AG04450 (cell line): ENCODE measurements around the gene BCAP31. TPM values are rescaled to one million over a fixed set of nuclear protein-coding genes. Genes with fewer than 3 reads are reported as not detected.
A peak's percentile ranks its signal among the peaks of the same experiment; 100 is the strongest.

ENCODE experiments used
- CTCF ChIA-PET: fragments of 300-600, 350-600 bp; formaldehyde crosslinking; extraction: SDS; loops from one replicate; lab custom pipeline; 2022; ENCODE audit warnings: antibody characterized with exemption, inconsistent platforms; lab: Charles Lee
- POLR2A ChIA-PET: fragments of 350-600 bp; formaldehyde crosslinking; extraction: SDS; loops from one replicate; lab custom pipeline; 2021; ENCODE audit warnings: antibody characterized with exemption, inconsistent platforms; lab: Yijun Ruan, JAX
- DNase-seq: peaks from one replicate; pipeline ENCODE4 v3.0.0-alpha.2; 2011; ENCODE audit warnings: low read depth, low spot score
- H3K27ac ChIP-seq: one replicate; pipeline ENCODE4 v1.5.1; 2012; ENCODE audit warnings: low read depth, low read length, control low read depth
- H3K27me3 ChIP-seq: one replicate; pipeline ENCODE4 v1.6.0; 2012; ENCODE audit warnings: low read length; ENCODE audit not compliant: control insufficient read depth, insufficient read depth
- H3K4me3 ChIP-seq: 2 replicates; pipeline ENCODE4 v1.5.1; 2011; ENCODE audit warnings: mild to moderate bottlenecking, low read depth, low read length, control low read depth
- H3K9me3 ChIP-seq: 2 replicates; pipeline ENCODE4 v1.5.1; 2012; ENCODE audit warnings: low read length; ENCODE audit not compliant: control insufficient read depth, insufficient read depth
- CTCF ChIP-seq: IDR thresholded peaks from 2 replicates; pipeline ENCODE4 v1.5.1; 2011; ENCODE audit warnings: low read depth, low read length, control low read depth, inconsistent platforms
- polyA plus RNA-seq: library from polyadenylated mRNA; depleted of rRNA; stranded (reverse); fragments of >200 nt; gene quantifications from 2 replicates; pipeline ENCODE4 v1.2.3, GENCODE V29; 2011

Gene BCAP31
- polyA plus RNA-seq, 1 experiment, result 108 TPM

- TF ChIP-seq CTCF, result peak; percentile 72
- Histone ChIP-seq H3K27ac (no peak overlapping the region), H3K9me3 (no peaks in the 10 kb centered on the region; the same call in 1 of the 2 replicates), H3K27me3 (peaks cover 11% of the 10 kb centered on the region), H3K4me3 (peak overlapping the region; percentile 20; the same call in 1 of the 2 replicates)
- ChIA-PET CTCF (interaction anchor here (0.6 to 5.1 kb wide), 19 partner anchors 8 to 849 kb away, joined by 3 to 64 read pairs (median 9); partner anchors contain the start of gene CCNQ), POLR2A (no interaction called here)
- DNase-seq, result peak; percentile 30
Observed at GRCh38 chrX:153667956-153668396, 56.2 kb downstream of the BCAP31 start.

GRCh38 chrX:153667281-153667955, 56.8 kb downstream of the BCAP31 start:
- Histone ChIP-seq H3K27me3 (peaks cover 11% of the 10 kb centered on the region), H3K4me3 (peak overlapping the region; percentile 20), H3K9me3 (no peaks in the 10 kb centered on the region; the same call in 1 of the 2 replicates), H3K27ac (no peak overlapping the region)
- DNase-seq, result no peak
- CTCF ChIA-PET, result interaction anchor here (0.6 to 5.1 kb wide), 23 partner anchors 8 to 849 kb away, joined by 3 to 64 read pairs (median 8); partner anchors contain the start of genes BGN and CCNQ
- TF ChIP-seq CTCF, result no peak
- POLR2A ChIA-PET, result no interaction called here

GRCh38 chrX:153665726-153666306, 58.4 kb downstream of the BCAP31 start:
- Histone ChIP-seq H3K9me3 (no peaks in the 10 kb centered on the region; the same call in 1 of the 2 replicates), H3K27ac (no peak overlapping the region), H3K4me3 (no peak overlapping the region), H3K27me3 (peaks cover 16% of the 10 kb centered on the region)
- DNase-seq, result no peak
- CTCF ChIA-PET, result interaction anchor here (1.5 to 5.1 kb wide), 4 partner anchors 13 to 127 kb away, joined by 4 to 64 read pairs (median 34); no protein-coding TSS in a partner anchor
- POLR2A ChIA-PET, result no interaction called here
- TF ChIP-seq CTCF, result no peak

GRCh38 chrX:153662266-153662665, 61.9 kb downstream of the BCAP31 start:
- H3K9me3 ChIP-seq, result no peaks in the 10 kb centered on the region; the same call in 1 of the 2 replicates
- TF ChIP-seq CTCF, result peak; percentile 42
- H3K27me3 ChIP-seq, result peaks cover 16% of the 10 kb centered on the region
- ChIA-PET CTCF (interaction anchor here (0.6 to 2.7 kb wide), 11 partner anchors 9 to 720 kb away, joined by 3 to 18 read pairs (median 4); partner anchors contain the start of gene BGN), POLR2A (no interaction called here)
- H3K4me3 ChIP-seq, result no peak overlapping the region
- no peak for DNase-seq
- no peak overlapping the region for H3K27ac ChIP-seq

GRCh38 chrX:153659268-153659667, 64.9 kb downstream of the BCAP31 start:
- H3K27me3 ChIP-seq, result peaks cover 13% of the 10 kb centered on the region
- TF ChIP-seq CTCF, result no peak
- H3K27ac ChIP-seq, result no peak overlapping the region
- DNase-seq, result no peak
- POLR2A ChIA-PET, result no interaction called here
- no peaks in the 10 kb centered on the region; the same call in 1 of the 2 replicates for H3K9me3 ChIP-seq
- no peak overlapping the region for H3K4me3 ChIP-seq
- CTCF ChIA-PET, result interaction anchor here (1.0 kb wide), 1 partner anchor 13 kb away, joined by 3 read pairs; no protein-coding TSS in a partner anchor
